Trophoblast cell (in vitro differentiated cells and primary cell): ENCODE data around the gene TSC1.

ENCODE experiments used
- DNase-seq, 2 donors: peaks; one replicate each; pipeline ENCODE4 v3.0.0-alpha.2; 2016
- H2AFZ ChIP-seq: 2 replicates; pipeline ENCODE4 v1.6.1; 2013; ENCODE audit warnings: low read length, moderate library complexity, mild to moderate bottlenecking; ENCODE audit not compliant: insufficient read depth, poor library complexity
- H2AK5ac ChIP-seq: 2 replicates; pipeline ENCODE4 v1.6.1; 2013; ENCODE audit warnings: mild to moderate bottlenecking, low read length
- H2BK120ac ChIP-seq: 2 replicates; pipeline ENCODE4 v1.6.1; 2013; ENCODE audit warnings: low read length, mild to moderate bottlenecking, moderate library complexity; ENCODE audit not compliant: insufficient read depth, poor library complexity
- H2BK12ac ChIP-seq: 2 replicates; pipeline ENCODE4 v1.6.1; 2013; ENCODE audit warnings: mild to moderate bottlenecking, low read length, moderate library complexity
- H2BK5ac ChIP-seq: 2 replicates; pipeline ENCODE4 v1.6.1; 2013; ENCODE audit warnings: low read length, low read depth, moderate library complexity, mild to moderate bottlenecking; ENCODE audit not compliant: poor library complexity
- H3K14ac ChIP-seq: 2 replicates; pipeline ENCODE4 v1.6.1; 2013; ENCODE audit warnings: mild to moderate bottlenecking, low read length
- H3K18ac ChIP-seq: 2 replicates; pipeline ENCODE4 v1.6.1; 2013; ENCODE audit warnings: mild to moderate bottlenecking, low read length
- H3K23ac ChIP-seq: 2 replicates; pipeline ENCODE4 v1.6.1; 2013; ENCODE audit warnings: low read length
- H3K27ac ChIP-seq: 2 replicates; pipeline ENCODE4 v1.5.1; 2013; ENCODE audit warnings: low read depth, mild to moderate bottlenecking, inconsistent platforms, low read length, moderate library complexity
- H3K27me3 ChIP-seq: 2 replicates; pipeline ENCODE4 v1.6.1; 2013; ENCODE audit warnings: inconsistent platforms, mild to moderate bottlenecking, low read length, moderate library complexity; ENCODE audit not compliant: insufficient read depth
- H3K36me3 ChIP-seq, 2 experiments: 1 replicate in 1 of 2; 2 replicates in 1 of 2; pipeline ENCODE4 v1.6.1; 2013; ENCODE audit warnings: low read length in 2 of 2, mild to moderate bottlenecking in 2 of 2, moderate library complexity in 1 of 2; ENCODE audit not compliant: insufficient read depth in 2 of 2, control insufficient read depth in 1 of 2
- H3K4ac ChIP-seq: 2 replicates; pipeline ENCODE4 v1.6.1; 2013; ENCODE audit warnings: low read depth, mild to moderate bottlenecking, low read length, moderate library complexity
- H3K4me1 ChIP-seq, 2 experiments: 1 replicate in 1 of 2; 2 replicates in 1 of 2; pipeline ENCODE4 v1.6.1; 2013; ENCODE audit warnings: low read length in 2 of 2, mild to moderate bottlenecking in 2 of 2, moderate library complexity in 1 of 2; ENCODE audit not compliant: insufficient read depth in 2 of 2, control insufficient read depth in 1 of 2
- H3K4me2 ChIP-seq: 2 replicates; pipeline ENCODE4 v1.6.1; 2013; ENCODE audit warnings: inconsistent platforms, mild to moderate bottlenecking, low read length, moderate library complexity
- H3K4me3 ChIP-seq: 2 replicates; pipeline ENCODE4 v1.5.1; 2013; ENCODE audit warnings: mild to moderate bottlenecking, low read depth, low read length, inconsistent platforms
- H3K79me1 ChIP-seq: one replicate; pipeline ENCODE4 v1.6.1; 2013; ENCODE audit warnings: low read length
- H3K79me2 ChIP-seq: 2 replicates; pipeline ENCODE4 v1.6.1; 2013; ENCODE audit warnings: low read length, mild to moderate bottlenecking; ENCODE audit not compliant: control insufficient read depth, insufficient read depth, poor library complexity
- H3K9ac ChIP-seq: 2 replicates; pipeline ENCODE4 v1.6.1; 2013; ENCODE audit warnings: mild to moderate bottlenecking, low read length
- H3K9me3 ChIP-seq: 2 replicates; pipeline ENCODE4 v1.6.1; 2013; ENCODE audit warnings: low read depth, mild to moderate bottlenecking, control low read depth, inconsistent platforms, low read length; ENCODE audit not compliant: insufficient read depth
- H4K12ac ChIP-seq: 2 replicates; pipeline ENCODE4 v1.6.1; 2013; ENCODE audit warnings: low read depth, mild to moderate bottlenecking, low read length, moderate library complexity
- H4K8ac ChIP-seq: 2 replicates; pipeline ENCODE4 v1.6.1; 2013; ENCODE audit warnings: low read depth, mild to moderate bottlenecking, low read length, moderate library complexity
- H4K91ac ChIP-seq: one replicate; pipeline ENCODE4 v1.6.1; 2013; ENCODE audit warnings: low read depth, mild to moderate bottlenecking, low read length, moderate library complexity
- WGBS: extraction: QIAGEN DNeasy Blood & Tissue Kit; methylation state at CpG from one replicate; pipeline ENCODE4 v1.1.7; 2013; ENCODE audit warnings: missing lambda C conversion rate; ENCODE audit not compliant: insufficient read length, insufficient coverage; ENCODE audit errors: extremely low coverage; 5-methylcytosine and 5-hydroxymethylcytosine counted together

Gene TSC1

DNA sequence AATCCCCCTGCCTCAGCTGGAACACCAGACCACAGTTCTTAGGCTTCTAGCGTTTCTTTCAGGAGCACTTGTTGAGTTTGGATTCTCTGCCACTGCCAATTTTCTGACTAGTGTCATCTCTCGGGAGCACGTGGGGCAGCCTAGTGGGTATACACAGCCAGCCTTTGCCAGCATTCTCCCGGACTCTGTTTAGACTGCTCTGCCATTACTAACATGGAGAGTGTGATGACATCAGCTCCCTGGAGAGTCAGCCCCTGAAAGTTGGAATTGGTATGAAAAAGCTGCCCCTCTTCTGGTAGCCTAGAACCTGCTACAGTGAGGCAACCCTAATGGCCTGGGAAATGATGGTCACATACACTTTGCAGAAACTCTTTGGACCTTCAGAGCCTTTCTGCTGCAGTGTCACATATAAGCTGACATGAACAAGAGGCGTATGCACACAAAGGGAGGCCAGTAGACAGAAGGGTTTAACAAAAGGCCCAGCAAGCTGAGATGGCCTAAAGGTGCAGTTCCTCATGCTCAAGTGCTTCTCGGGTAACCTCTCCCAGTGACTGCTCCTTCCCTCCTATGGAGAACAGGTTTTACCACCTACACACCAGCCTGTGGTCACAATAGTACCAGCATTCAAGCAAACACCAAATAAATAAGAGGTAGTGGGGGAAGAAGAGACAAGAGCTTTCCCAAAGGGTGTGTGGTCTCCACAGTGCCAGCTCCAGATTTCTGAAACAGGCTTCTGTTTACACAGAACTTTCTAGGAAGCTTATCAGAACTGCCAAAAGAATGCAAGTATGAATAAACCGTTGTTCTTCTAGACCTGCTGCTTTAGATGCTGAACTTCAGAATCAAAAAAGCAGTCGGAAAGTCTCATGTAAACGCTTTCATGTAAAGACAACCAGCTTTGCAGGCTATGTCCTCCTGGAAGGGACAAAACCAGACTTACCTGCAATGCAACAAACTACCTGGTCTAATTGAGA is 49.3 kb downstream of the TSC1 start:
- Histone ChIP-seq H3K4me3 (no peak overlapping the region), H3K18ac (no peak overlapping the region), H3K23ac (no peak overlapping the region), H3K14ac (no peak overlapping the region), H2BK5ac (no peak overlapping the region), H2AK5ac (no peak overlapping the region), H3K4me1 (peaks cover 0 to 2% of the 10 kb centered on the region in 2 experiments), H3K27ac (no peak overlapping the region), H4K91ac (no peak overlapping the region), H2AFZ (no peak overlapping the region), H3K36me3 (peaks cover 31 to 49% of the 10 kb centered on the region in 2 experiments), H3K9ac (no peak overlapping the region), H3K79me2 (no peaks in the 10 kb centered on the region), H4K12ac (no peak overlapping the region), H3K79me1 (no peaks in the 10 kb centered on the region), H3K4me2 (no peak overlapping the region), H2BK12ac (no peak overlapping the region), H3K4ac (no peak overlapping the region), H2BK120ac (no peak overlapping the region), H3K27me3 (no peaks in the 10 kb centered on the region), H4K8ac (no peak overlapping the region), H3K9me3 (no peaks in the 10 kb centered on the region)
- peak in 1 of 2 donors; percentile 36 for DNase-seq
- no CpG with 5 or more reads among the region's 9 CpGs for WGBS

DNA sequence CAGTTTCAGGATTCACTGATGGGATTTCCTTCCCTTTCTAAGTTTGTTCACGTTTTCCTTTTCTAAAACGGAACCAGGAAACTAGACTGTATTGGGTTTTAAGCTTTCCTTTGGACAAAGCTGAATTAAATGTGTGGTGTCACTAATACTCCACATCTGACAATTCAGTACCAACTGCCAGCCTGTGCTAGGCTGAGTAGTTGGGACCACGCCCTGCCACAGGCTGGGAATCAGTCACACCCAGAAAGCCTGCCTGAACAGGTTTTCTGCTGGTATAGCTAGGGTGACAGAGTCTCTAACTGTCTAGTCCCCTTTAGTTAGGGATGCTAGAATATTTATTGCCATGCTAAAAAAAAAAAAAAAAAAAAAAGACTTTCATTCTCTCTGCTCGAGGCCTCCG is 50.1 kb downstream of the TSC1 start:
- Histone ChIP-seq H3K9me3 (no peaks in the 10 kb centered on the region), H3K4me3 (no peak overlapping the region), H3K27me3 (no peaks in the 10 kb centered on the region), H3K36me3 (peaks cover 28 to 44% of the 10 kb centered on the region in 2 experiments), H3K4ac (no peak overlapping the region), H4K12ac (no peak overlapping the region), H3K79me2 (no peaks in the 10 kb centered on the region), H2AFZ (no peak overlapping the region), H3K79me1 (no peaks in the 10 kb centered on the region), H3K14ac (no peak overlapping the region), H4K91ac (no peak overlapping the region), H2BK5ac (no peak overlapping the region), H3K23ac (no peak overlapping the region), H3K18ac (no peak overlapping the region), H3K4me1 (peaks cover 0 to 2% of the 10 kb centered on the region in 2 experiments), H3K27ac (no peak overlapping the region), H2BK120ac (no peak overlapping the region), H4K8ac (no peak overlapping the region), H3K9ac (no peak overlapping the region), H2BK12ac (no peak overlapping the region), H2AK5ac (no peak overlapping the region), H3K4me2 (no peak overlapping the region)
- DNase-seq = no peak
- no CpG with 5 or more reads among the region's 5 CpGs for WGBS

GRCh38 chr9:132892400-132892799 is 52.0 kb downstream of the TSC1 start:
- H3K79me2 ChIP-seq = no peaks in the 10 kb centered on the region
- H3K9me3 ChIP-seq = no peaks in the 10 kb centered on the region
- H4K91ac ChIP-seq = no peak overlapping the region
- H4K12ac ChIP-seq = no peak overlapping the region
- H3K36me3 ChIP-seq = peaks cover 16 to 31% of the 10 kb centered on the region in 2 experiments
- WGBS = no CpG with 5 or more reads among the region's 9 CpGs
- no peaks in the 10 kb centered on the region for H3K79me1 ChIP-seq
- DNase-seq = no peak
- H2BK5ac ChIP-seq = no peak overlapping the region
- no peak overlapping the region for H3K27ac ChIP-seq
- no peak overlapping the region for H4K8ac ChIP-seq
- H2BK12ac ChIP-seq = no peak overlapping the region
- H3K27me3 ChIP-seq = no peaks in the 10 kb centered on the region
- H3K4me3 ChIP-seq = no peak overlapping the region
- no peak overlapping the region for H3K4ac ChIP-seq
- H3K14ac ChIP-seq = no peak overlapping the region
- no peak overlapping the region for H3K4me2 ChIP-seq
- no peak overlapping the region for H2BK120ac ChIP-seq
- peaks cover 0 to 2% of the 10 kb centered on the region in 2 experiments for H3K4me1 ChIP-seq
- H3K23ac ChIP-seq = no peak overlapping the region
- no peak overlapping the region for H3K9ac ChIP-seq
- no peak overlapping the region for H2AFZ ChIP-seq
- H3K18ac ChIP-seq = no peak overlapping the region
- no peak overlapping the region for H2AK5ac ChIP-seq

DNA sequence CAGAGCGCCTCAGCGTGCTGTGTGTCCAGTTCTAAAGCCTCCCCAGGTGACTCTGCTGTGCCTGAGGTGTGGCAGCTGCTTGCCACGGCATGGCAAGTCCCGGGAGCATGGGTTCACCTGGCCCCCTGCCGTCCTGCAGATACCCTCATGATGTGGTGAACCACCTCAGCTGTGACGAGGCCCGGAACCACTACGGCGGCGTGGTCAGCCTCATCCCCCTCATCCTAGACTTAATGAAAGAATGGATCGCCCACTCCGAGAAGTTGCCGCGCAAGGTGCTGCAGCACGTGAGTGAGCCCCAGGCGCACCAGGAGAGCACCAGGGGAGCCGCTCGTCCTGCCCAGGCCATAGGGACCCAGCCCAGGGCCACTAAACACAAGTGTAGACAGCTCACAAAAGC is 56.3 kb downstream of the TSC1 start:
- H3K4me3 ChIP-seq = no peak overlapping the region
- H3K14ac ChIP-seq = no peak overlapping the region
- H4K91ac ChIP-seq = no peak overlapping the region
- H3K23ac ChIP-seq = no peak overlapping the region
- H3K4me1 ChIP-seq = no peaks in the 10 kb centered on the region
- H4K12ac ChIP-seq = peak overlapping the region; percentile 51
- no peak overlapping the region for H2BK120ac ChIP-seq
- no peak overlapping the region for H3K27ac ChIP-seq
- no peak overlapping the region for H2AFZ ChIP-seq
- H3K4ac ChIP-seq = no peak overlapping the region
- WGBS = no CpG with 5 or more reads among the region's 18 CpGs
- H3K9me3 ChIP-seq = peaks cover 1% of the 10 kb centered on the region
- H2BK5ac ChIP-seq = no peak overlapping the region
- H2AK5ac ChIP-seq = no peak overlapping the region
- no peak overlapping the region for H2BK12ac ChIP-seq
- H3K4me2 ChIP-seq = no peak overlapping the region
- no peak overlapping the region for H3K18ac ChIP-seq
- H3K79me2 ChIP-seq = no peaks in the 10 kb centered on the region
- H3K9ac ChIP-seq = no peak overlapping the region
- H3K79me1 ChIP-seq = no peaks in the 10 kb centered on the region
- no peak overlapping the region for H4K8ac ChIP-seq
- DNase-seq = no peak
- no peaks in the 10 kb centered on the region for H3K27me3 ChIP-seq
- H3K36me3 ChIP-seq = peaks cover 0 to 4% of the 10 kb centered on the region in 2 experiments
